ENCODE measurements around the gene GLUL. TPM values are rescaled to one million over a fixed set of nuclear protein-coding genes. Genes with fewer than 3 reads are reported as not detected.

The GLUL gene
- total and polyA plus RNA-seq, 4 experiments from 2014 or later = 78.5 to 96.0 (median 89.5) TPM

- no peaks in the 10 kb centered on the region for H3K36me3 Mint-ChIP-seq
- Histone ChIP-seq H3K36me3 (ENCODE audit: insufficient read depth, low read length) (no peaks in the 10 kb centered on the region), H3K27ac (ENCODE audit: low read depth, low read length) (no peak overlapping the region), H3K4me3 (ENCODE audit: low read length in 2 of 2) (no peak overlapping the region), H3K4me1 (ENCODE audit: insufficient read depth, low read length) (no peaks in the 10 kb centered on the region), H3K27me3 (ENCODE audit: insufficient read depth, low read length) (no peaks in the 10 kb centered on the region), H3K9me3 (ENCODE audit: control insufficient read depth in 1 of 2, low read length in 2 of 2) (no peaks in the 10 kb centered on the region)
- intact Hi-C loops (cut with micrococcal nuclease) = no loop called here
- DNase-seq = no peak
- no peak overlapping the region for H3K27ac Mint-ChIP-seq
- H3K4me1 Mint-ChIP-seq = no peaks in the 10 kb centered on the region
- CTCF ChIA-PET (ENCODE audit: partially characterized antibody) = interaction anchor here (0.8 to 1.7 kb wide), 3 partner anchors 11 to 264 kb away, joined by 3 to 6 read pairs (median 3); no protein-coding TSS in a partner anchor
- H3K27me3 Mint-ChIP-seq = peaks cover 24 to 26% of the 10 kb centered on the region in 2 donors
- POLR2A ChIA-PET (ENCODE audit: partially characterized antibody) = no interaction called here
- peaks cover 3 to 7% (median 5%) of the 10 kb centered on the region in 8 donors for H3K9me3 Mint-ChIP-seq
- H3K4me3 Mint-ChIP-seq = no peak overlapping the region
These were observed 16.1 kb upstream of the GLUL start for GRCh38 chr1:182407724-182408123.

- Histone ChIP-seq H3K27me3 (ENCODE audit: insufficient read depth, low read length) (no peaks in the 10 kb centered on the region), H3K9me3 (ENCODE audit: control insufficient read depth in 1 of 2, low read length in 2 of 2) (no peaks in the 10 kb centered on the region), H3K36me3 (ENCODE audit: insufficient read depth, low read length) (no peaks in the 10 kb centered on the region), H3K4me1 (ENCODE audit: insufficient read depth, low read length) (no peaks in the 10 kb centered on the region), H3K4me3 (ENCODE audit: low read length in 2 of 2) (no peak overlapping the region), H3K27ac (ENCODE audit: low read depth, low read length) (no peak overlapping the region)
- Mint-ChIP-seq H3K27ac (no peak overlapping the region), H3K4me1 (no peaks in the 10 kb centered on the region), H3K36me3 (no peaks in the 10 kb centered on the region), H3K9me3 (peaks cover 3 to 7% (median 5%) of the 10 kb centered on the region in 8 donors), H3K27me3 (peaks cover 24 to 26% of the 10 kb centered on the region in 2 donors), H3K4me3 (no peak overlapping the region)
- intact Hi-C loops (cut with micrococcal nuclease) = no loop called here
- CTCF ChIA-PET (ENCODE audit: partially characterized antibody) = interaction anchor here (1.3 to 2.2 kb wide), 2 partner anchors 9 to 263 kb away, joined by 4 to 8 read pairs; no protein-coding TSS in a partner anchor
- POLR2A ChIA-PET (ENCODE audit: partially characterized antibody) = no interaction called here
- no peak for DNase-seq
These were observed 14.4 kb upstream of the GLUL start for GRCh38 chr1:182406012-182406411.

- intact Hi-C loops (cut with micrococcal nuclease) = no loop called here
- Histone ChIP-seq H3K27ac (ENCODE audit: low read depth, low read length) (no peak overlapping the region), H3K27me3 (ENCODE audit: insufficient read depth, low read length) (no peaks in the 10 kb centered on the region), H3K4me1 (ENCODE audit: insufficient read depth, low read length) (no peaks in the 10 kb centered on the region), H3K36me3 (ENCODE audit: insufficient read depth, low read length) (no peaks in the 10 kb centered on the region), H3K4me3 (ENCODE audit: low read length in 2 of 2) (no peak overlapping the region), H3K9me3 (ENCODE audit: control insufficient read depth in 1 of 2, low read length in 2 of 2) (no peaks in the 10 kb centered on the region)
- H3K27ac Mint-ChIP-seq = no peak overlapping the region
- no peak overlapping the region for H3K4me3 Mint-ChIP-seq
- CTCF ChIA-PET (ENCODE audit: partially characterized antibody) = interaction anchor here (0.8 to 2.2 kb wide), 3 partner anchors 9 to 318 kb away, joined by 3 to 9 read pairs (median 8); no protein-coding TSS in a partner anchor
- H3K4me1 Mint-ChIP-seq = no peaks in the 10 kb centered on the region
- no peak for DNase-seq
- H3K27me3 Mint-ChIP-seq = peaks cover 24 to 26% of the 10 kb centered on the region in 2 donors
- peaks cover 3 to 7% (median 5%) of the 10 kb centered on the region in 8 donors for H3K9me3 Mint-ChIP-seq
- POLR2A ChIA-PET (ENCODE audit: partially characterized antibody) = no interaction called here
- H3K36me3 Mint-ChIP-seq = no peaks in the 10 kb centered on the region
These were observed 14.0 kb upstream of the GLUL start for GRCh38 chr1:182405578-182405977.

- H3K9me3 ChIP-seq (ENCODE audit: control insufficient read depth in 1 of 2, low read length in 2 of 2) = no peaks in the 10 kb centered on the region
- H3K9me3 Mint-ChIP-seq = peaks cover 3 to 7% (median 5%) of the 10 kb centered on the region in 8 donors
- H3K4me3 Mint-ChIP-seq = no peak overlapping the region
- intact Hi-C loops (cut with micrococcal nuclease) = no loop called here
- H3K4me1 ChIP-seq (ENCODE audit: insufficient read depth, low read length) = no peaks in the 10 kb centered on the region
- no peaks in the 10 kb centered on the region for H3K4me1 Mint-ChIP-seq
- no peak overlapping the region for H3K27ac Mint-ChIP-seq
- ChIA-PET CTCF (ENCODE audit: partially characterized antibody) (interaction anchor here (0.8 to 2.2 kb wide), 3 partner anchors 8 to 317 kb away, joined by 3 to 9 read pairs (median 8); no protein-coding TSS in a partner anchor), POLR2A (ENCODE audit: partially characterized antibody) (no interaction called here)
- DNase-seq = no peak
- no peaks in the 10 kb centered on the region for H3K36me3 Mint-ChIP-seq
- H3K27me3 Mint-ChIP-seq = peaks cover 20 to 24% of the 10 kb centered on the region in 2 donors
- H3K27me3 ChIP-seq (ENCODE audit: insufficient read depth, low read length) = no peaks in the 10 kb centered on the region
- no peaks in the 10 kb centered on the region for H3K36me3 ChIP-seq (ENCODE audit: insufficient read depth, low read length)
- H3K27ac ChIP-seq (ENCODE audit: low read depth, low read length) = no peak overlapping the region
- no peak overlapping the region for H3K4me3 ChIP-seq (ENCODE audit: low read length in 2 of 2)
These were observed 13.2 kb upstream of the GLUL start for GRCh38 chr1:182404781-182405180.

- Mint-ChIP-seq H3K4me3 (no peak within 1 kb of the TSS), H3K36me3 (no peaks in the 10 kb centered on the region), H3K27me3 (peaks cover 2 to 4% of the 10 kb centered on the region in 2 donors), H3K27ac (no peak within 1 kb of the TSS), H3K9me3 (peaks cover 0 to 4% (median 3%) of the 10 kb centered on the region in 8 donors), H3K4me1 (peaks cover 0 to 6% (median 4%) of the 10 kb centered on the region in 4 donors)
- intact Hi-C loops (cut with micrococcal nuclease) = no loop called here
- ChIA-PET POLR2A (ENCODE audit: partially characterized antibody) (interaction anchor here (0.6 kb wide), 1 partner anchor 1675 kb away, joined by 3 read pairs; no protein-coding TSS in a partner anchor), CTCF (ENCODE audit: partially characterized antibody) (interaction anchor here (0.7 to 11.2 kb wide), 3 partner anchors 9 to 318 kb away, joined by 3 to 357 read pairs (median 189); no protein-coding TSS in a partner anchor)
- H3K27me3 ChIP-seq (ENCODE audit: insufficient read depth, low read length) = no peaks in the 10 kb centered on the region
- no peak within 1 kb of the TSS for H3K27ac ChIP-seq (ENCODE audit: low read depth, low read length)
- no peaks in the 10 kb centered on the region for H3K36me3 ChIP-seq (ENCODE audit: insufficient read depth, low read length)
- peaks cover 5% of the 10 kb centered on the region for H3K4me1 ChIP-seq (ENCODE audit: insufficient read depth, low read length)
- no peak for DNase-seq
- H3K9me3 ChIP-seq (ENCODE audit: control insufficient read depth in 1 of 2, low read length in 2 of 2) = no peaks in the 10 kb centered on the region
- H3K4me3 ChIP-seq (ENCODE audit: low read length in 2 of 2) = no peak within 1 kb of the TSS
These were observed 9.0 kb upstream of the GLUL start, which contains the start of gene TEDDM1 for GRCh38 chr1:182400567-182400966. Gene TEDDM1, minus strand, starts transcription at chr1:182400667. Its CDS starts 182 bp downstream, at chr1:182400485.

GRCh38 chr1:182397653-182398393 lies 6.2 kb upstream of the GLUL start:
- DNase-seq = no peak
- Mint-ChIP-seq H3K27ac (peak overlapping the region in 2 of 7 donors; percentile 13 to 60), H3K9me3 (no peaks in the 10 kb centered on the region), H3K27me3 (no peaks in the 10 kb centered on the region), H3K4me3 (no peak overlapping the region), H3K4me1 (peaks cover 5 to 13% (median 8%) of the 10 kb centered on the region in 4 donors), H3K36me3 (peaks cover 0 to under 1% of the 10 kb centered on the region in 2 donors)
- H3K9me3 ChIP-seq (ENCODE audit: control insufficient read depth in 1 of 2, low read length in 2 of 2) = no peaks in the 10 kb centered on the region
- H3K27me3 ChIP-seq (ENCODE audit: insufficient read depth, low read length) = no peaks in the 10 kb centered on the region
- no peak overlapping the region for H3K27ac ChIP-seq (ENCODE audit: low read depth, low read length)
- POLR2A ChIA-PET (ENCODE audit: partially characterized antibody) = interaction anchor here (1.7 to 2.7 kb wide), 2 partner anchors 255 to 318 kb away, joined by 5 to 18 read pairs; no protein-coding TSS in a partner anchor
- H3K36me3 ChIP-seq (ENCODE audit: insufficient read depth, low read length) = no peaks in the 10 kb centered on the region
- peaks cover 6% of the 10 kb centered on the region for H3K4me1 ChIP-seq (ENCODE audit: insufficient read depth, low read length)
- CTCF ChIA-PET (ENCODE audit: partially characterized antibody) = interaction anchor here (1.0 to 11.2 kb wide), 10 partner anchors 11 to 316 kb away, joined by 3 to 357 read pairs (median 6); no protein-coding TSS in a partner anchor
- no peak overlapping the region for H3K4me3 ChIP-seq (ENCODE audit: low read length in 2 of 2)
- intact Hi-C loops (cut with micrococcal nuclease) = loop anchor here (2.0 to 10.0 kb wide), 3 partner anchors 207 to 919 kb away; partner anchors contain the start of genes NPL and RGS16

- intact Hi-C loops (cut with micrococcal nuclease) = loop anchor here (1.0 to 10.0 kb wide), 5 partner anchors 209 to 917 kb away; partner anchors contain the start of genes NPL and RGS16
- Histone ChIP-seq H3K27me3 (ENCODE audit: insufficient read depth, low read length) (no peaks in the 10 kb centered on the region), H3K4me3 (ENCODE audit: low read length in 2 of 2) (no peak overlapping the region), H3K36me3 (ENCODE audit: insufficient read depth, low read length) (no peaks in the 10 kb centered on the region), H3K4me1 (ENCODE audit: insufficient read depth, low read length) (peaks cover 14% of the 10 kb centered on the region), H3K9me3 (ENCODE audit: control insufficient read depth in 1 of 2, low read length in 2 of 2) (no peaks in the 10 kb centered on the region), H3K27ac (ENCODE audit: low read depth, low read length) (no peak overlapping the region)
- no peak overlapping the region for H3K27ac Mint-ChIP-seq
- no peaks in the 10 kb centered on the region for H3K9me3 Mint-ChIP-seq
- peaks cover 0 to 8% of the 10 kb centered on the region in 2 donors for H3K36me3 Mint-ChIP-seq
- no peak overlapping the region for H3K4me3 Mint-ChIP-seq
- peaks cover 1 to 2% of the 10 kb centered on the region in 2 donors for H3K27me3 Mint-ChIP-seq
- ChIA-PET POLR2A (ENCODE audit: partially characterized antibody) (interaction anchor here (1.3 to 2.7 kb wide), 3 partner anchors 253 to 311 kb away, joined by 4 to 18 read pairs (median 5); no protein-coding TSS in a partner anchor), CTCF (ENCODE audit: partially characterized antibody) (interaction anchor here (0.7 to 11.2 kb wide), 22 partner anchors 8 to 314 kb away, joined by 3 to 357 read pairs (median 4); no protein-coding TSS in a partner anchor)
- no peak for DNase-seq
- peaks cover 8 to 22% (median 14%) of the 10 kb centered on the region in 4 donors for H3K4me1 Mint-ChIP-seq
These were observed 4.3 kb upstream of the GLUL start for GRCh38 chr1:182395906-182396305.
